NCI-H2171 treated with DMSO at 0.1 percent for 48 hours (cell line): ENCODE measurements around the gene PGLYRP4.

Source experiments
- DNase-seq: peaks from one replicate; lab custom pipeline; 2025; lab: John Stamatoyannopoulos, UW

The PGLYRP4 gene

DNA sequence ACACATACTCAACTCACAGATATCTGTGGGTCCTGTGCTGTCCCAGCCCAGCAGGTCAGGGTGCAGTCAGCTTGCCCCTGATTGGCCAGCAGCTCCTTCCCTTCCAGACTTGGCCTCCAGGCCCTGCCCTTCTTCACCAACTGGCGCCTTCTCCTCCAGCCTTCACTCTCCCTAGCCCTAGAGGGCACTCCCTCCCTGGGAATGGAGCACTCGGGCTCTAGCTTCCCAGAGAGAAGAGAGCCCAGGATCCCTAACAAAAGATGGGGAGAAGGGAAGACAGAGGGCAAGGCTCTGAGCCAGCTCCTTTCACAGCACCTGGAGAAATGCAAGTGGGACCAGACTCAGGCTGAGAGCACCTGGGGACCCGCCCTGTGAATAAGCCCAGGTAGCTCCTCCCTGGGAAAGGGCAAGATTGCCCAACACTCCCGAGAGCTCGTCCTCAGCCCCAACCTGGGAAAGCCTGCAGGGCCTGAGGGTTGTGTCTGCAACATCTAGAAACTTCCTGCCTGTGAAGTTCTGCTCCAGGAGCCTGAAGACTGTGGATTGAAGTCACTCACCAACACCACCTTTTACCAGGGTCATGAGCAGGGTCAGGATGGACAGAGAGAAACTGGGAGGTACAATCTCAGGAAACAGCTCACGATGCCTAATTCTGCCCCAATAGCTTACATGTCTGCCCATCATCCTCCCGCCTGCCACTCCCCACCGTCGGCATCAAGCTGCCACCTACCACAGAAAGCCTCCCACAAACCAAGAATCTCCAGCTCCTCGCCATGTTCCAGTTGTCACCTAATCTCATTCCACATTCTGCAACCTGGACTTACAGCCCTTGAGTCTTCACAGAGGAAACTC, at the start of gene PGLYRP4:
PGLYRP4 (minus strand) TSS at position 331 of the 852 bp plus-strand sequence. CDS start 909 bp downstream, outside the sequence.
- DNase-seq, result no peak

- DNase-seq, result no peak
Measured at GRCh38 chr1:153397924-153398651, 49.4 kb upstream of the PGLYRP4 start.

DNA sequence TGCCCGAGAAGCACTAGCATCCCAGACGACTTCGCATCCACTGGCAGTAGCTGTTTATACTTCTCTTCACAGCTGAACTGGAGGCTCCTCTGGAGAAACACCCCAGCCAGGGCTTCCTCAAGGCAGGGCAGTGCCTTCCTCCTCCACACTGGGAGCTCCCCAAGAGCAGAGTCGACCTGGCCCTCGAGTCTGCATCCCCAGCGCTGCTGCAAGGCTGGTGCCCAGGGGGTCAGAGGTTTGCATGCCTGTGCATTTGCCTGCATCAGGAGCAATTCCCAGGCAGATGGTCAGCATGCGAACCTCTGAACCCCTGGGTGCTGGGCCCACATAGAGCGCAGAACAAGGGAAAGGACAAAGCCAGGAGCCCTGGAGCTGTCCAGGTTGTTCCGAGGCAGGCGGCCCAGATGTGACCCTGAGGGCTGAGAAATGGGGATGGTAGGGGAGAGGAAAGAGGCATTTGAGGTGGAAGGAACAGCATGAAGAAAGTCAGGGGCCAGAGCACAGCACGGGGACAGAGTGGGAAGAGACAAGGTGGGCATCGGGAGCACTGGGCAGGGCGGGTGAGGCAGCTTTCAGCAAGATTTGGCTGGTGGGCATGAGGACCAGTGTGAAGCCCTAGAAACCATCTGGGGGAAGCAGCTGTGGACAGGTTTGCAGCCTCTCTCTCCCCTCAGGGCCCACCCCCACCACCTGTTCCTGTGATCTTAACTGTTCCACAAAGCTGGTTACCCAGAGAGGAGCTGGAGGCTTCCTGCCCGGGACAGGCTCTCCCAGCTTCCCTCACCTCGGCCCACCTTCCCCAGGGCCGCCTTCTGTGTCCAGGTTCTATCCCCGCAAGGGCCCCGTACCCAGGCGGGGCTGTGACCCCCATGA, 48.6 kb upstream of the PGLYRP4 start:
- peak; percentile 78 for DNase-seq

DNA sequence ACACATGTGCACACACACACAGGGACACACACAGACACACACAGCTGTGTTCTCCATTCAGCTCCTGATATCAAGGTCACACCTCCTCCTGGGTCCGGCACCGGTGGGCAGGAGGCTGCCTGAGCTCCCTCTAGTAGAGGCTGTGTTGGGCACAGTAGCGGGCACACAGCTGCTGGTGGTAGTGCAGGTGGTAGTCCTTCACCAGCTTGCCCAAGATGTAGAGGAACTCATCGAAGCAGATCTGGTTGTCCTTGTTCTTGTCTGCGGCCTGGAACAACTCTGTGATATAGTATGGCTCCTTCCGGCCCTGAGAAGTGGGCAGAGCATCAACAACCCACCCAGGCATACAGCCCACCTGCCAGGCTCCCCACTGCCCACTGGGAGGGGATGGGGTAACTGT, 47.8 kb upstream of the PGLYRP4 start:
- DNase-seq, result no peak

DNA sequence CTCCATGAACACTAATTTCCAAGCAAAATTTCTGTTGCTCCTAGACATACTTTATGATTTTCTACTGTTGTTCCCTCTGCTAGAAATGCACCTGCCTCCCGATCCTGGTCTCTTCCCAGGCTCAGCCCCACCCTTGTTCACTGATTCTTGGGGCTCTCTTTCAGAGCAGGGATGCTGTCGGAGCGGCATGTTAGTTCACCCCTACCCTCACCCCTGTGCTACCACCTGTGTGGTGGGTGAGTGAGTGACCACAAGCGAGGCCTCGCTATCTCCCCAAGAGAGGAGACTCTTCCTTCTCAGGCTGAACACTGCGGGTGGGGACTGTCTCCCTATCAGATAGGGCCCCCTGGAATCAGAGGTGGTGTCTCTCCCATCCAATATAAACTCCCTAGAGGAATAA, 47.1 kb upstream of the PGLYRP4 start:
- no peak for DNase-seq

- DNase-seq, result no peak
Measured at GRCh38 chr1:153395136-153395685, 46.6 kb upstream of the PGLYRP4 start.

GRCh38 chr1:153394391-153394790, 45.8 kb upstream of the PGLYRP4 start:
- no peak for DNase-seq

GRCh38 chr1:153393926-153394325, 45.3 kb upstream of the PGLYRP4 start:
- DNase-seq, result no peak

DNA sequence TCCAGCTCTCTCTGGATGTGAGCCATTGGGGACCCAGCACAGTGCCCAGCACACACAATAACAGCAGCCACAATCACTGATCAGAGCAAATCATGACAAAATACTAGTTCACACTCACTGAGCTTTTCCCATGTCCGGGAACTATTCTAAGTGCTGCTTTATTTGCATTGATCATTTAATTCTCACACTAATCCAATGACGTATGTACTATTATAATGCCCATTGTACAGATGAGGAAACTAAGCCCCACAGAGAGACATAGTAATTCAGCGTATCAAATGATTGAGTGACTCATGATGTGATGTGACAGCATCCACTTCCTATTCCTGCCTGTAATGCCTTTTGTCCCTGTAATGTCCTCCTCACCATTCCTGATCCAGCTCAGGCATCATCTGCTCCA, 44.2 kb upstream of the PGLYRP4 start:
- DNase-seq, result no peak

- no peak for DNase-seq
Measured at GRCh38 chr1:153392258-153392657, 43.6 kb upstream of the PGLYRP4 start.

DNA sequence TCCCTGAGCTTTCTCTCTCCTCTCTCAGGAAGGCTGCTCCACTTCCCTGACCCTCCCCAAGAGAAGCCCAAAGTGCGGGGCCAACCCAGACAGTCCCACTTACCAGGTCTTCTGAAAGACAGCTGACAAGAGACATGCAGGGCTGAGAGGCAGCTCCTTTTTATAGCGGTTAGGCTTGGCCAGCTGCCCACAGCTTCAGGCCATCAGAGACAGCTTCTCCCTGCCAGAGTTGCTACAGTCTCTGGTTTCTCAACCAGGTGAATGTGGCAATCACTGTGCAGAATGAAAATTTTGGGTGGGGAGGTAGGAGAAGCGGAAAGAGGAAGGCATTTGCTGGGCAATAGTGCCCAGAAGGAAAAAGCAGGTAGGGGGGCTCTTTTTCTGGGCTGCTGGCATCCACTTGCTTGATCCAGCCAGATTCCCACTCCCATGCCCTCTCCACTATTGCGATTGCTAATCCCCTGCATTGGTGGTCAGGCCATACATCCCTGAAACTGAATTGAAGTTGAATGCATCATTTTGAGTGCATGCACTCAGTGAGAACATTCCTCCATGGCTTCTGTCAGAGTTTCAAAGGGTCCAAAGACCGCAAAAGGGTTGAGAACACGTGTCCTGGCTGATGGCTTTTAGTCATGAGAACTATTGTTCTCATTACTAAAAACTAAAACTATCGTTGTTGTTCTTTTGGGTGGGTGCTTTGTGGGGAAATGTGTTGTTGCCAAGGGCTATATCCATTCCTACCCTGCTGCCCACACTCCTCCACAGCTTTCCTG, 42.5 kb upstream of the PGLYRP4 start, which contains the start of gene S100A8:
S100A8 (minus strand) TSS at position 136 of the 773 bp plus-strand sequence. CDS start 538 bp downstream, outside the sequence.
- no peak for DNase-seq

GRCh38 chr1:153389973-153390879, 41.6 kb upstream of the PGLYRP4 start:
- no peak for DNase-seq

- DNase-seq, result no peak
Measured at GRCh38 chr1:153389401-153389800, 40.8 kb upstream of the PGLYRP4 start.

GRCh38 chr1:153387785-153388184, 39.1 kb upstream of the PGLYRP4 start:
- no peak for DNase-seq

GRCh38 chr1:153387001-153387400, 38.4 kb upstream of the PGLYRP4 start:
- no peak for DNase-seq

GRCh38 chr1:153386500-153386901, 37.9 kb upstream of the PGLYRP4 start:
- peak; percentile 38 for DNase-seq

DNA sequence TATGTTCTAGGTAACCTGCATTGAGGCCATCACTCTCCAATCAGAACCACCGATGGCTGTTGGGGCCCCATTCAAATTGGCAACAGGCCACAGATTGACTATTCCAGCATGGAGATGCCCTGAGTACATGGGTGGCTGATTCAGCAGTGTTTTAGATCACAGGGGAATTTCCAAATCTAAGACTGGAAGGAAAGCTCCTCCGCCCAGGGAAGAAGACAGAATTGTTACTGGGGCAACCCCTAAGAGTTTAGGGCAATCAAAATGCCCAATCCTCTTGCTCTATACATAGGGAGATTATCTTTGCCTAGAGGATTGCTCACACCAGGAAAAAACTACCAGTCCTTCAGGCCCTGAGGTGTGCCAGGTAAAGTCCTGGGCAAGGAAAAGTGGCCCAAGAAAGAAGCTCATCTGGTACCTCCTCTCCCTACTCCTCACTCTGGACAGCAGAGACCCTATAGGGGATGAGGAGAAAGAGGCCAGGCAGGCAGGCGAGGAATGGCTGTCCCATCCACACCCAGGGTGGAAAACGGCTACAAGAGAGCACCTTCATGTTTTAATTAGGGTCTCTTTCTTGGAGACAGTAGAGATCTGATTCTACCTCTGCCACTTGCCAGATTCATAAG, 36.4 kb upstream of the PGLYRP4 start:
- no peak for DNase-seq

DNA sequence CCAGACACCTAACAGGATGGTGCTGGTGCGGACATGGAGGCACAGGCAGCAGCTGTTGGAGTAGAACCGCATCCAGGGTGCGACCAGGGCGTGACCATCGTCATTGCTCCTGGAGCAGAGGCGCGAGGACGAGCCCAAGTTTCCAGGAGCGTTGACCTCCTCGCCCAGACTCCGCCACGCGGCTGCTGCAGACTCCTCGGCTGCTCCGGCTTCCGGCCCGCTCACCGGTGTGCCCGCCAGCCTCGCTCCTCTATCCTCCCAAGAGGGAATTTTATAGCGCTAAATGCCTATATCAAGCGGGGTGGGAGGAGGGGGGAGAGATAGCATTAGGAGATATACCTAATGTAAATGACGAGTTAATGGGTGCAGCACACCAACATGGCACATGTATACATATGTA, 32.1 kb upstream of the PGLYRP4 start:
- no peak for DNase-seq

GRCh38 chr1:153379591-153379990, 30.9 kb upstream of the PGLYRP4 start:
- no peak for DNase-seq
